OCI-LY7 (cell line): Measurements from ENCODE around the gene NAMPT.

Experiments
- EZH2phosphoT487 ChIP-seq: fragments of 200-600 bp; sonication (generic); IDR thresholded peaks from 2 replicates; pipeline ENCODE4 v1.6.1; 2018; ENCODE audit warnings: low read depth, borderline replicate concordance, mild to moderate bottlenecking, mixed run types, antibody characterized with exemption, low read length, moderate library complexity, mixed read lengths
- TF ChIP-seq, protein P1 (sequence below): fragments of 200-600 bp; sonication (generic); conservative IDR thresholded peaks from 2 replicates; pipeline ENCODE4 v1.5.1; 2014; ENCODE audit warnings: mild to moderate bottlenecking, antibody characterized with exemption, low read length, moderate library complexity, mixed read lengths

DNA sequence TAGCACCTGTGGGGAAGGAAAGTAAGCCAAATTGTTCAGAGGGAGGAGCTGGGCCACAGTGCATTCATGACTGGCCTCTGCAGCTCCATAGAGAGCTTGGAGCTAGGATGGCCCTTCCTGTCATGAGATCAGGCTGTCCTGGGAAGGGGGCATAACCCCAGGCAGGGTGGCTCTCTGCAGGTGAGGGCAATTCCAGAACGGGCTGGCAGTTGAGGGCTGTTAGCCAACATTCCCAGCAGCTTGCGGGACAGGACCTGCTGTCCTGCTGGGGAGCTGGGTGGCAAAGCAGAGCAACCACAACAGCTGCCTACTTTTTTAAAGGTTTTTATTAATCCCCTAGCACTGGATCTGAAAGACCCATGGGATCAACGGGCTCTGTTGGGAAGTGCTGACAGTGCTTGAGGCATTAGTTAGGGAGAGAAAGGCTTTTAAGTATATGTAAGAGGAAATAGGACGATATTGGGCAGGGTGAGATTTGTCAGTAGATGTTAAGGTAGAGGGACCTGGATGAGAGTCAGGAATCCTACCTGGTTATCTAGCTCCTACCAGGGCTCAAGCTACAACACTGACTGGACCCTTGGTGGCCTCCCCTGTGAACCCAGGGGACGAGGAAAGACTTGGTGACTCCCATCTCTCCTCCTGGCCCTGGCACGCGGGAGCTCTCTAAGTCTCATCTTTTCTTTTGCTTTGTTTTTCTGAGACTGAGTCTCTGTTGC, 77.8 kb downstream of the NAMPT start:
- TF ChIP-seq, protein P1, sequence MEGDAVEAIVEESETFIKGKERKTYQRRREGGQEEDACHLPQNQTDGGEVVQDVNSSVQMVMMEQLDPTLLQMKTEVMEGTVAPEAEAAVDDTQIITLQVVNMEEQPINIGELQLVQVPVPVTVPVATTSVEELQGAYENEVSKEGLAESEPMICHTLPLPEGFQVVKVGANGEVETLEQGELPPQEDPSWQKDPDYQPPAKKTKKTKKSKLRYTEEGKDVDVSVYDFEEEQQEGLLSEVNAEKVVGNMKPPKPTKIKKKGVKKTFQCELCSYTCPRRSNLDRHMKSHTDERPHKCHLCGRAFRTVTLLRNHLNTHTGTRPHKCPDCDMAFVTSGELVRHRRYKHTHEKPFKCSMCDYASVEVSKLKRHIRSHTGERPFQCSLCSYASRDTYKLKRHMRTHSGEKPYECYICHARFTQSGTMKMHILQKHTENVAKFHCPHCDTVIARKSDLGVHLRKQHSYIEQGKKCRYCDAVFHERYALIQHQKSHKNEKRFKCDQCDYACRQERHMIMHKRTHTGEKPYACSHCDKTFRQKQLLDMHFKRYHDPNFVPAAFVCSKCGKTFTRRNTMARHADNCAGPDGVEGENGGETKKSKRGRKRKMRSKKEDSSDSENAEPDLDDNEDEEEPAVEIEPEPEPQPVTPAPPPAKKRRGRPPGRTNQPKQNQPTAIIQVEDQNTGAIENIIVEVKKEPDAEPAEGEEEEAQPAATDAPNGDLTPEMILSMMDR, result no peak
- TF ChIP-seq EZH2phosphoT487, result no peak
